NCI-H2227 (cell line): ENCODE data around the gene MRPL52.
"Not testable (repeated sequence)": the region's sequence is repeated elsewhere in the genome, so short reads cannot be mapped to it uniquely, and the experiment has no call there.

Source experiments
- DNase-seq: peaks from one replicate; lab custom pipeline; 2025; ENCODE audit not compliant: unreplicated experiment; lab: John Stamatoyannopoulos, UW

The MRPL52 gene

GRCh38 chr14:22852599-22852939 lies 22.9 kb downstream of the MRPL52 start:
- DNase-seq = no peak

DNA sequence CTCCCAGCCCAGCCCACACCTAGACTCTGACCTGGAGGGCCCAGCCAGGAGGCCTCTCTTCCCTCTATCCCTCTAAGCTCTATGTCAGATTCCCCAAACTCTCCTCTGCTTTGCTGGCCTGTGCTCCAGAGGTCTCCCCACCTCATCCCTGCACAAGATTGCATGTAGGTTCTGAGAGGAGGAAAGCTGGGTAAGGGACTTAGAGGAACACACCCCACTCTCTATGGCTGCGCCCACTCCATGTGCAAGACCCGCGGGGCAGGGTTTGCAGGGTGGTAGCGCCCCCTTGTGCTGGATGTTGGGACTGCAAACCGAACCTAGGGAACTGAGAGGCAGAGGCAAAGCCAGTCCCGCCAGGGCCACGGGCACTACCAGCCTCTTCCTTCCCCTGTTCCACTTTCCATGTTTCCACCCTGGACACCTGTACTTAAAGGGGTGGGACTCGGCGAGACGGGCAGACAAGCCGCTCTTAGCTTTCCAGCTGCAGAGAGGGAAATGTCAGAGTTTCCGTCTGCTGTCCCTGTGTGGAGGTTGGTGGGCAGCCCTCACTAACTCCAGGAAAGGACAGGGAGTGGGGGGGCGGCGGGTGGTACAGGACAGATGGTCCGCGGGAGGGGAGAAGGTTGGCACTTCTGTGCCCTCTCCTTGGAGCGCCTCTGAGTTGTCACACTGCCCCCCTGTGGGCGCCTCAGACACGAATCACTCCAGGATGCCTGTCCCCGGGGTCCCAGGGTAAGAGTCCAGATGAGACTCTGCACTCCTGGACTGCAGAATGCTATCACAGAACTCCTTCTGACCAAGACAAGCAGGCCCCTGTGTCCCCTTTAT lies 23.5 kb downstream of the MRPL52 start:
- peak; percentile 91 for DNase-seq

DNA sequence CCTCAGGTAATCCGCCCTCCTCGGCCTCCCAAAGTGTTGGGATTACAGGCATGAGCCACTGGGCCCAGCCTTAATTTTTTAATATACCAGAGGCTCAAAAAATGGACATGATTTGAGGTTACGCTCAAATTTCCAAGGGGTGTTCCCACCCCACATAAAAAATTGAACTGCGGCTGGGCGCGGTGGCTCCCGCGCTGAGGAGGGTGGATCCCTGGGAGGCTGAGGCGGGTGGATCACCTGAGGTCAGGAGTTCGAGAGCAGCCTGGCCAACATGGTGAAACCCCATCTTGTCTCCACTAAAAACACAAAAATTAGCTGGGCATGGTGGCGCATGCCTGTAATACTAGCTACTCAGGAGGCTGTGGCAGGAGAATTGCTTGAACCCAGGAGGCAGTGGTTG lies 24.6 kb downstream of the MRPL52 start:
- DNase-seq = not testable (repeated sequence)

GRCh38 chr14:22854963-22855724 lies 25.5 kb downstream of the MRPL52 start:
- no peak for DNase-seq

- DNase-seq = no peak
Observed at GRCh38 chr14:22856428-22856827, 26.7 kb downstream of the MRPL52 start.

DNA sequence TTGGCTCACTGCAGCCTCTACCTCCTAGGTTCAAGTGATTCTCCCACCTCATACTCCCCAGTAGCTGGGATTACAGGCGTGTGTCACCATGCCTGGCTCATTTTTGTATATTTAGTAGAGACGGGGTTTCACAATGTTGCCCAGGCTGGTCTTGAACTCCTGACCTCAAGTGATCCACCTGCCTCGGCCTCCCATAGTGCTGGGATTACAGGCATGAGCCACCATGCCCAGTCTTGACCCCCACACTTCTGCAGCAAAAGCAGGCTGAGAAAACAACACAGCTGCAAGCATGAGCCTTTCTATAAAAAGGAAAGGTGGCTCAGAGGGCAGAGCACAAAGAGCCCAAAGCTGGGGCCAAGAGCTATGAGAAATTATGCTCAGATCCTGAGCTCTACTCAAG lies 30.7 kb downstream of the MRPL52 start:
- not testable (repeated sequence) for DNase-seq

GRCh38 chr14:22861651-22862050 lies 32.0 kb downstream of the MRPL52 start:
- DNase-seq = no peak

DNA sequence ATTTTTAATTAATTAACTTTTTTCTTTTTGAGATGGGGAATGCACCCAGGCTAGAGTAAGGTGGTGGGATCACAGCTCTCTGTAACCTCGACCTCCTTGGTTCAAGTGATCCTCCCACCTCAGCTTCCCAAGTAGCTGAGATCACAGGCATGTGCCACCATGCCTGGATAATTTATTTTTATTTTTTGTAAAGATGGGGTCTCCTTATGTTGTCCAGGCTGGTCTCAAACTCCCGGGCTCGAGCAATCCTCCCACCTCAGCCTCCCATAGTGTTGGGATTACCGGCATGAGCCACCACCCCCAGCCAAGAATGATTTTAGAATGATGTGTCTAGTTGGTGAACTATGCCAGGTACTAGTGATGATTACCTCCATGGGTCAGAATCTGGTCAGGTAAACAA lies 35.3 kb downstream of the MRPL52 start:
- no peak for DNase-seq

- DNase-seq = no peak
Observed at GRCh38 chr14:22865424-22866405, 36.0 kb downstream of the MRPL52 start.

DNA sequence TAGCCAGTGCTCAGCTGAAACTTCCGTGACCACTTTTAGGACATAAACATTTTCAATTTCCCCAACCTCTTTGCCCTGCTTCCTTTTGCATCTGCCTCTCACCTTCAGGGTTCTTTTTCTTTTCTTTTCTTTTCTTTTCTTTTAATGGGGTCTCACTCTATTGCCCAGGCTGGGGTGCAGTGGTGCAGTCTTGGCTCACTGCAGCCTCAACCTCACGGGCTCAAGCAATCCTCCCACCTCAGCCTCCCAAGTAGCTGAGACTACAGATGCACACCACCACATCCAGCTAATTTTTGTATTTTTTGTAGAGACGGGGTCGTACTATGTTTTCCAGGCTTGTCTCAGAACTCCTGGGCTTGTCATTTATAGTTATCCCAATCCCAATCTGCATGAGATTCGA lies 37.2 kb downstream of the MRPL52 start:
- no peak for DNase-seq

DNA sequence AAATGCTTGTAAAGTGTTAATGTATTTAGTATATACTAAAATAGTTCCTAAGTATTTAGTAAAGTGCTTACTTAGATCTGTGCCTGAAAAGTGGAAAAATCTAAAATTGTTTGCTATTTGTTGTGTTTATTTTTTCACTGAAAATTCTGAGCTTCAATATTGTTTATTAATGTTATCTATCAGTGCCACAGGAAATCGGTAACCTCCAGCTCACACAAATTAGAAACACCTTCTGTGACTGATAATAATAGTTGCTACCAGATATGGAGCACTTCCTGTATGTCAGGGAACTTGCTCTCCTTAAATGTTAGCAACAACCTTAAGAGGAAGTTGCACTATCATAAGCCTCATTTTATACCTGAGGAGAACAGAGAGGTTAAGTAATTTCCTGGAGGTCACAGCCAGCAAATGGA lies 41.1 kb downstream of the MRPL52 start:
- DNase-seq = no peak

- peak; percentile 56 for DNase-seq
Observed at GRCh38 chr14:22871224-22872032, 41.7 kb downstream of the MRPL52 start, which contains the start of gene LRP10. Gene LRP10, plus strand, starts transcription at chr14:22871740. Its CDS starts 564 bp downstream, at chr14:22872304.

DNA sequence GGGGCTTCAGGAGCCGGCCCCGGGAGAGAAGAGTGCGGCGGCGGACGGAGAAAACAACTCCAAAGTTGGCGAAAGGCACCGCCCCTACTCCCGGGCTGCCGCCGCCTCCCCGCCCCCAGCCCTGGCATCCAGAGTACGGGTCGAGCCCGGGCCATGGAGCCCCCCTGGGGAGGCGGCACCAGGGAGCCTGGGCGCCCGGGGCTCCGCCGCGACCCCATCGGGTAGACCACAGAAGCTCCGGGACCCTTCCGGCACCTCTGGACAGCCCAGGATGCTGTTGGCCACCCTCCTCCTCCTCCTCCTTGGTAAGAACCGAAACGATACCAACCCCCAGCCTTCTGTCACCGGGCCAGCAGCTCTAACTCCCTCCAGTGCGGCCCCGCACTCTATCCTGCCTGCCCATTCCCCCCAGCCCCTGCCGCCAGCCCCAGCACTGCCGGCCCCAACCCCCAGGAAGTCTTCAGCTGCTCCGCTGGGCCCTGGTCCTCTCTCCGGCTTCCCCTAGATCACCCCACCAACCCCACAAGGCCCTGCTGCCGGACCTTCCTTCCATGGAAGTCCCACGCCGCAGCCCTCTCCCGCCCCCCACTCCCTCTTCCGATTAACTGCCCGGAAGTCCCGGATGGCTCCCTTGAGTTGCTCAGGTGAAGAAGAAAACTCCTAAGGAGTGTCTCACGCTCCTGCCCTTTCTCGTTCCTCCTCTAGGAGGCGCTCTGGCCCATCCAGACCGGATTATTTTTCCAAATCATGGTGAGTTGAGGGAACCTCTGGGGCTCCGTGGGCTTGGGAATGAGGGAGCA lies 42.5 kb downstream of the MRPL52 start:
- DNase-seq = peak; percentile 84

DNA sequence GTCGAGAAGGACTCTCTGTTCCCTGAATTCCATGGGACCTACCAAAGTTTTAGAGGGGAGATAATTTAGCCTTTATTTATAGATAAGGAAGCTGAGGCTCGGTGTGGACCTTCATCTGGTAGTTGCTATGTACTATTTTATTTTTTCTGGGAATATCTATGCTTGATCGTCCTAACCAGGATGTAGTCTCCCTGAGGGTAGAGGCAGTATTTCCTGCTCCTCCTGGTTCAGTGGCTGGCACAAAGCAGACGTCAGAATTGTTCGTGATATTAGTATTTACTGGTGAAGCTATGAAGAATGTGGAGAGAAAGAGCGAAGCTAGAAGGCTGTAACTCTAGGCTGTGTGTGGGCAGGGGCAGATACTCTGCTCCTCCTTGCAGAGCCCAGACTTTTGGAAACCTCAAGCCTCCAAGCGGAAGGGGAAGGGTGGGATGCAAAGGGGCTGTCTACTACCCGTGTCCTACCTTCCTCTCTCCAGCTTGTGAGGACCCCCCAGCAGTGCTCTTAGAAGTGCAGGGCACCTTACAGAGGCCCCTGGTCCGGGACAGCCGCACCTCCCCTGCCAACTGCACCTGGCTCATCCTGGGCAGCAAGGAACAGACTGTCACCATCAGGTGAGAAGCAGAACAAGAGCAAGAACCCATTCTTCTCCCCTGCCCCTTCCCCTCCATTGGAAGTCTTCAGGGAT lies 43.3 kb downstream of the MRPL52 start:
- DNase-seq = no peak

- DNase-seq = no peak
Observed at GRCh38 chr14:22875003-22875747, 45.5 kb downstream of the MRPL52 start.

GRCh38 chr14:22875748-22876319 lies 46.1 kb downstream of the MRPL52 start:
- DNase-seq = no peak

GRCh38 chr14:22877000-22877501 lies 47.4 kb downstream of the MRPL52 start:
- DNase-seq = no peak
